Upper lobe of left lung (tissue), 6 donors: ENCODE data around the gene CHD9. TPM values are rescaled to one million over a fixed set of nuclear protein-coding genes. Genes with fewer than 3 reads are reported as not detected.
"Not testable (repeated sequence)": the region's sequence is repeated elsewhere in the genome, so short reads cannot be mapped to it uniquely, and the experiment has no call there.

Experiments
- ATAC-seq, 2 donors: fragments of 200-7000 bp; cut with Tn5 transposase; one replicate each; pipeline ENCODE4 v1.9.1; 2022; ENCODE audit warnings: mild to moderate bottlenecking in 2 of 2, moderate library complexity in 2 of 2; ENCODE audit not compliant: low FRiP score in 2 of 2
- DNase-seq, 2 donors: peaks; one replicate each; pipeline ENCODE4 v3.0.0-alpha.2; 2019 to 2020
- H3K27ac ChIP-seq, 4 donors: fragments of 200-600 bp; sonication (generic); one replicate each; pipeline ENCODE4 v1.5.1; 2016 to 2019
- H3K27me3 ChIP-seq, 4 donors: fragments of 200-600 bp; sonication (generic); one replicate each; pipeline ENCODE4 v1.5.1; 2017 to 2019
- H3K36me3 ChIP-seq, 4 donors: fragments of 200-600 bp; sonication (generic); one replicate each; pipeline ENCODE4 v1.5.1; 2016 to 2019
- H3K4me1 ChIP-seq, 4 donors: fragments of 200-600 bp; sonication (generic); one replicate each; pipeline ENCODE4 v1.5.1; 2018 to 2019
- H3K4me3 ChIP-seq, 4 donors: fragments of 200-600 bp; sonication (generic); one replicate each; pipeline ENCODE4 v1.5.1; 2017 to 2019; ENCODE audit warnings: mild to moderate bottlenecking in 2 of 4, moderate library complexity in 1 of 4
- H3K9me3 ChIP-seq, 4 donors: fragments of 200-600 bp; sonication (generic); one replicate each; pipeline ENCODE4 v1.5.1; 2018 to 2019
- CTCF ChIP-seq, 6 experiments: fragments of 450-650 bp in 4 of 6; fragments of 200-600 bp in 2 of 6; sonication (generic) in 2 of 6; IDR thresholded peaks; one replicate each; pipeline ENCODE4 v1.5.1; 2016 to 2019; ENCODE audit warnings: antibody characterized with exemption in 6 of 6
- EP300 ChIP-seq, 4 donors: sonication (generic); formaldehyde crosslinking; IDR thresholded peaks; one replicate each; pipeline ENCODE4 v1.5.1; 2017; ENCODE audit warnings: antibody characterized with exemption in 4 of 4, control low read depth in 2 of 4
- POLR2A ChIP-seq, 4 donors: fragments of 450-650 bp; IDR thresholded peaks; one replicate each; pipeline ENCODE4 v1.5.1; 2016 to 2017; ENCODE audit warnings: antibody characterized with exemption in 4 of 4, mild to moderate bottlenecking in 2 of 4
- POLR2AphosphoS5 ChIP-seq, 2 donors: sonication (generic); formaldehyde crosslinking; IDR thresholded peaks; one replicate each; pipeline ENCODE4 v1.5.1; 2017; ENCODE audit warnings: antibody characterized with exemption in 2 of 2
- WGBS, 2 donors: methylation state at CpG; one replicate each; pipeline ENCODE4 v1.1.5; 2017 to 2018; 5-methylcytosine and 5-hydroxymethylcytosine counted together
- total RNA-seq, 6 donors: library from RNA; depleted of rRNA in 4 of 6; stranded (reverse); fragments of >200 nt in 4 of 6; gene quantifications; one replicate each; pipeline versions ENCODE4 v1.1.0 to v1.2.1, GENCODE V29; 2016 to 2021
- donor health status: DM: no; HTN: no; CAD: no; lungs with moderate emphysema.
- donor health status: DM: no; HTN: yes; CAD: no; lungs with severe emphysema.

CHD9 gene
- total RNA-seq, 6 donors from 2014 or later = 55.6 to 98.8 (median 68.3) TPM

- no peaks in the 10 kb centered on the region for H3K27me3 ChIP-seq
- ATAC-seq (no peak), DNase-seq (no peak)
- no peak for TF ChIP-seq CTCF (IDR thresholded peaks at IDR 0.05)
- TF ChIP-seq EP300 (IDR thresholded peaks at IDR 0.05) = no peak
- no peak for TF ChIP-seq POLR2A (IDR thresholded peaks at IDR 0.05)
- TF ChIP-seq POLR2AphosphoS5 (IDR thresholded peaks at IDR 0.05) = no peak
- no peak overlapping the region for H3K27ac ChIP-seq
- H3K4me3 ChIP-seq = no peak overlapping the region
- no peaks in the 10 kb centered on the region for H3K9me3 ChIP-seq
- H3K4me1 ChIP-seq = peaks cover 0 to 9% (median 1%) of the 10 kb centered on the region in 4 donors
- no peaks in the 10 kb centered on the region for H3K36me3 ChIP-seq
These were observed 121.6 kb downstream of the CHD9 start for GRCh38 chr16:53176434-53176833.

GRCh38 chr16:53183442-53183841, 128.7 kb downstream of the CHD9 start:
- peaks cover 0 to 13% (median 6%) of the 10 kb centered on the region in 4 donors for H3K36me3 ChIP-seq
- no peaks in the 10 kb centered on the region for H3K27me3 ChIP-seq
- TF ChIP-seq EP300 (IDR thresholded peaks at IDR 0.05) (no peak), POLR2A (IDR thresholded peaks at IDR 0.05) (no peak)
- DNase-seq (no peak), ATAC-seq (no peak)
- H3K27ac ChIP-seq = no peak overlapping the region
- H3K9me3 ChIP-seq = peaks cover 0 to 13% (median 10%) of the 10 kb centered on the region in 4 donors
- 78 to 80% methylated on average over 4 of the region's 4 CpGs for WGBS, 2 donors
- no peaks in the 10 kb centered on the region for H3K4me1 ChIP-seq
- no peak overlapping the region for H3K4me3 ChIP-seq

- 91 to 98% methylated on average over 3 of the region's 3 CpGs for WGBS, 2 donors
- not testable (repeated sequence) for H3K27me3 ChIP-seq, H3K4me3 ChIP-seq, ATAC-seq, H3K27ac ChIP-seq, H3K4me1 ChIP-seq, DNase-seq
- H3K36me3 ChIP-seq = peaks cover 0 to 13% (median 6%) of the 10 kb centered on the region in 4 donors
- peaks cover 0 to 13% (median 10%) of the 10 kb centered on the region in 4 donors for H3K9me3 ChIP-seq
These were observed 130.9 kb downstream of the CHD9 start for GRCh38 chr16:53185741-53186140.

GRCh38 chr16:53187775-53188174, 133.0 kb downstream of the CHD9 start:
- no peak overlapping the region for H3K27ac ChIP-seq
- H3K9me3 ChIP-seq = peaks cover 0 to 13% (median 10%) of the 10 kb centered on the region in 4 donors
- H3K27me3 ChIP-seq = no peaks in the 10 kb centered on the region
- peaks cover 0 to 13% (median 6%) of the 10 kb centered on the region in 4 donors for H3K36me3 ChIP-seq
- TF ChIP-seq POLR2A (IDR thresholded peaks at IDR 0.05) (no peak), POLR2AphosphoS5 (IDR thresholded peaks at IDR 0.05) (no peak), EP300 (IDR thresholded peaks at IDR 0.05) (no peak), CTCF (IDR thresholded peaks at IDR 0.05) (no peak)
- no peak overlapping the region for H3K4me3 ChIP-seq
- ATAC-seq (no peak), DNase-seq (no peak)
- no peaks in the 10 kb centered on the region for H3K4me1 ChIP-seq
- 97% methylated on average over 1 of the region's 1 CpG for WGBS, 2 donors

GRCh38 chr16:53191413-53191812, 136.6 kb downstream of the CHD9 start:
- no peaks in the 10 kb centered on the region for H3K27me3 ChIP-seq
- no peaks in the 10 kb centered on the region for H3K9me3 ChIP-seq
- no peaks in the 10 kb centered on the region for H3K4me1 ChIP-seq
- ATAC-seq (no peak), DNase-seq (no peak)
- H3K36me3 ChIP-seq = peaks cover 0 to 3% (median 0%) of the 10 kb centered on the region in 4 donors
- no peak overlapping the region for H3K27ac ChIP-seq
- WGBS, 2 donors = 78 to 80% methylated on average over 1 of the region's 1 CpG
- TF ChIP-seq POLR2A (IDR thresholded peaks at IDR 0.05) (no peak), CTCF (IDR thresholded peaks at IDR 0.05) (no peak), EP300 (IDR thresholded peaks at IDR 0.05) (no peak), POLR2AphosphoS5 (IDR thresholded peaks at IDR 0.05) (no peak)
- H3K4me3 ChIP-seq = no peak overlapping the region

- H3K27ac ChIP-seq = no peak overlapping the region
These were observed 144.1 kb downstream of the CHD9 start for GRCh38 chr16:53198933-53199332.

More at GRCh38 chr16:53198933-53199332, 144.1 kb downstream of the CHD9 start:
- H3K27me3 ChIP-seq = no peaks in the 10 kb centered on the region
- DNase-seq (no peak), ATAC-seq (no peak)
- H3K9me3 ChIP-seq = no peaks in the 10 kb centered on the region
- TF ChIP-seq CTCF (IDR thresholded peaks at IDR 0.05) (no peak), POLR2A (IDR thresholded peaks at IDR 0.05) (no peak), EP300 (IDR thresholded peaks at IDR 0.05) (no peak), POLR2AphosphoS5 (IDR thresholded peaks at IDR 0.05) (no peak)
- no peak overlapping the region for H3K4me3 ChIP-seq
- no peaks in the 10 kb centered on the region for H3K36me3 ChIP-seq
- no peaks in the 10 kb centered on the region for H3K4me1 ChIP-seq
